OCI-LY1 (cell line): ENCODE results near the gene USF2.
"Not testable (repeated sequence)": the region's sequence is repeated elsewhere in the genome, so short reads cannot be mapped to it uniquely, and the experiment has no call there.

Source experiments
- EZH2 ChIP-seq: fragments of 200-600 bp; sonication (generic), shearing (Covaris generic); IDR thresholded peaks from 2 replicates; pipeline ENCODE4 v1.8.0; 2017; ENCODE audit warnings: borderline replicate concordance, mixed run types, mild to moderate bottlenecking, antibody characterized with exemption, low read length, moderate library complexity, mixed read lengths
- TF ChIP-seq, protein P1 (sequence below): fragments of 200-600 bp; sonication (generic), shearing (Covaris generic); IDR thresholded peaks from 2 replicates; pipeline ENCODE4 v1.5.1; 2017; ENCODE audit warnings: mild to moderate bottlenecking, antibody characterized with exemption, low read length, moderate library complexity, mixed read lengths

DNA sequence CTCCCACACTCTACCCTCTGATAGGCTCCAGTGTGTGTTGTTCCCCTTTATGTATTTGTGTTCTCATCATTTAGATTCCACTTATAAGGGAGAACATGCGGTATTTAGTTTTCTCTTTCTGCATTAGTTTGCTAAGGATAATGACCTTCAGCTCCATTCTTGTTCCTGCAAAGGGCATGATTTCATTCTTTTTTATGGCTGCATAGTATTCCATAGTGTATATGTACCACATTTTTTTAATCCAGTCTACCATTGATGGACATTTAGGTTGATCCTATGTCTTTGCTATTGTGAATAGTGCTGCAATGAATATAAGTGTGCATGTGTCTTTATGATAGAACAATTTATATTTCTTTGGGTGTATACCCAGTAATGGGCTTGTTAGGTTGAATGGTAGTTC is 29.2 kb upstream of the USF2 start:
- TF ChIP-seq, protein P1, sequence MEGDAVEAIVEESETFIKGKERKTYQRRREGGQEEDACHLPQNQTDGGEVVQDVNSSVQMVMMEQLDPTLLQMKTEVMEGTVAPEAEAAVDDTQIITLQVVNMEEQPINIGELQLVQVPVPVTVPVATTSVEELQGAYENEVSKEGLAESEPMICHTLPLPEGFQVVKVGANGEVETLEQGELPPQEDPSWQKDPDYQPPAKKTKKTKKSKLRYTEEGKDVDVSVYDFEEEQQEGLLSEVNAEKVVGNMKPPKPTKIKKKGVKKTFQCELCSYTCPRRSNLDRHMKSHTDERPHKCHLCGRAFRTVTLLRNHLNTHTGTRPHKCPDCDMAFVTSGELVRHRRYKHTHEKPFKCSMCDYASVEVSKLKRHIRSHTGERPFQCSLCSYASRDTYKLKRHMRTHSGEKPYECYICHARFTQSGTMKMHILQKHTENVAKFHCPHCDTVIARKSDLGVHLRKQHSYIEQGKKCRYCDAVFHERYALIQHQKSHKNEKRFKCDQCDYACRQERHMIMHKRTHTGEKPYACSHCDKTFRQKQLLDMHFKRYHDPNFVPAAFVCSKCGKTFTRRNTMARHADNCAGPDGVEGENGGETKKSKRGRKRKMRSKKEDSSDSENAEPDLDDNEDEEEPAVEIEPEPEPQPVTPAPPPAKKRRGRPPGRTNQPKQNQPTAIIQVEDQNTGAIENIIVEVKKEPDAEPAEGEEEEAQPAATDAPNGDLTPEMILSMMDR, result not testable (repeated sequence)
- not testable (repeated sequence) for TF ChIP-seq EZH2
